A549 (cell line): Measurements from ENCODE around the gene KCNN4. TPM values are rescaled to one million over a fixed set of nuclear protein-coding genes. Genes with fewer than 3 reads are reported as not detected.

Source experiments
- ATAC-seq, 2 experiments: fragments of 200-7000 bp in 1 of 2; fragments of >200 bp in 1 of 2; cut with Nextera tagmentation in 1 of 2; cut with Tn5 transposase in 1 of 2; 3 replicates each; pipeline versions ENCODE4 v1.8.0 to v1.9.1; 2018 to 2020; ENCODE audit warnings: mild to moderate bottlenecking in 1 of 2, moderate library complexity in 1 of 2
- CTCF ChIA-PET: fragments of 300-600 bp; sonication (Branson Sonifier 250); formaldehyde crosslinking; extraction: SDS; loops from one replicate; lab custom pipeline; 2021; ENCODE audit warnings: antibody characterized with exemption, inconsistent platforms; lab: Yijun Ruan, JAX
- POLR2A ChIA-PET: fragments of 350-600 bp; formaldehyde crosslinking; extraction: SDS; loops from one replicate; lab custom pipeline; 2021; ENCODE audit warnings: antibody characterized with exemption, inconsistent platforms; lab: Yijun Ruan, JAX
- DNase-seq, 2 experiments: peaks; one replicate each; pipeline versions ENCODE4 v3.0.0 to v3.0.0-alpha.2; 2011 to 2016; ENCODE audit warnings: low read depth in 1 of 2, low spot score in 1 of 2
- FAIRE-seq: peaks from 2 replicates; lab custom pipeline; 2011; peaks lifted over from hg19 to GRCh38; lab: Jason Lieb, UNC
- H3K27ac ChIP-seq, 2 experiments: fragments of >200 bp; sonication (Bioruptor Twin); formaldehyde crosslinking; 3 replicates each; pipeline ENCODE4 v1.5.1; 2016 to 2017
- H3K4me1 ChIP-seq: fragments of >200 bp; sonication (Bioruptor Twin); formaldehyde crosslinking; 3 replicates; pipeline ENCODE4 v1.6.1; 2016
- H3K4me2 ChIP-seq: fragments of >200 bp; sonication (Bioruptor Twin); formaldehyde crosslinking; 3 replicates; pipeline ENCODE4 v1.6.1; 2016
- H3K4me3 ChIP-seq: fragments of >200 bp; sonication (Bioruptor Twin); formaldehyde crosslinking; 3 replicates; pipeline ENCODE4 v1.5.1; 2016
- H3K9me3 ChIP-seq: fragments of >200 bp; sonication (Bioruptor Twin); formaldehyde crosslinking; 3 replicates; pipeline ENCODE4 v1.6.1; 2016
- CBX8 ChIP-seq: fragments of 200-600 bp; sonication (generic); IDR thresholded peaks from 2 replicates; pipeline ENCODE4 v1.6.1; 2016
- CEBPB ChIP-seq, 2 experiments: fragments of >200 bp in 1 of 2; sonication (Bioruptor Twin) in 1 of 2; formaldehyde crosslinking in 1 of 2; IDR thresholded peaks; 2 replicates each; pipeline ENCODE4 v1.6.1; 2012 to 2016
- EHF ChIP-seq: fragments of 250-450 bp; sonication (Bioruptor Pico); IDR thresholded peaks from 2 replicates; pipeline ENCODE4 v1.5.0; 2020; ENCODE audit warnings: mild to moderate bottlenecking
- ESRRA ChIP-seq: fragments of 150-350 bp; IDR thresholded peaks from 2 replicates; pipeline ENCODE4 v1.6.1; 2014; ENCODE audit warnings: mild to moderate bottlenecking, low read length, borderline replicate concordance
- HDAC2 ChIP-seq: fragments of 200-600 bp; sonication (generic); IDR thresholded peaks from 2 replicates; pipeline ENCODE4 v1.6.1; 2016
- HEYL ChIP-seq: fragments of 250-450 bp; sonication (Bioruptor Pico); IDR thresholded peaks from 2 replicates; pipeline ENCODE4 v1.8.0; 2021; ENCODE audit warnings: mild to moderate bottlenecking, moderate library complexity
- HOXB13 ChIP-seq: fragments of 250-450 bp; sonication (Bioruptor Pico); IDR thresholded peaks from 2 replicates; pipeline ENCODE4 v1.5.0; 2020; ENCODE audit warnings: low read depth, mild to moderate bottlenecking, moderate library complexity
- HOXB5 ChIP-seq: fragments of 250-450 bp; sonication (Bioruptor Pico); IDR thresholded peaks from 2 replicates; pipeline ENCODE4 v1.5.0; 2020; ENCODE audit warnings: mild to moderate bottlenecking, moderate library complexity
- JUN ChIP-seq, 2 experiments: fragments of >200 bp; sonication (Bioruptor Twin); formaldehyde crosslinking; IDR thresholded peaks; 2 replicates in 1 of 2; 3 replicates in 1 of 2; pipeline ENCODE4 v1.6.1; 2016 to 2017
- KDM5A ChIP-seq: fragments of 200-600 bp; sonication (generic); IDR thresholded peaks from 2 replicates; pipeline ENCODE4 v1.6.1; 2016; ENCODE audit warnings: antibody characterized with exemption, mild to moderate bottlenecking
- MAFK ChIP-seq: fragments of 450-650 bp; IDR thresholded peaks from 2 replicates; pipeline ENCODE4 v1.6.1; 2014; ENCODE audit not compliant: partially characterized antibody
- MAZ ChIP-seq: fragments of 150-350 bp; IDR thresholded peaks from 2 replicates; pipeline ENCODE4 v1.6.1; 2014; ENCODE audit warnings: antibody characterized with exemption, low read depth, low read length, borderline replicate concordance
- MYC ChIP-seq: IDR thresholded peaks from 2 replicates; pipeline ENCODE4 v1.6.1; 2012; ENCODE audit warnings: mild to moderate bottlenecking, inconsistent platforms, low read length, improper control_type of control experiment, borderline replicate concordance
- NR3C1 ChIP-seq: fragments of >200 bp; sonication (Bioruptor Twin); formaldehyde crosslinking; IDR thresholded peaks from 3 replicates; pipeline ENCODE4 v1.6.1; 2017
- POLR2A ChIP-seq: IDR thresholded peaks from 2 replicates; pipeline ENCODE4 v1.6.1; 2012; ENCODE audit warnings: mild to moderate bottlenecking, low read length
- RAD21 ChIP-seq, 2 experiments: fragments of >200 bp in 1 of 2; sonication (Bioruptor Twin) in 1 of 2; formaldehyde crosslinking in 1 of 2; IDR thresholded peaks in 1 of 2; conservative IDR thresholded peaks in 1 of 2; 2 replicates in 1 of 2; 3 replicates in 1 of 2; pipeline ENCODE4 v1.6.1; 2012 to 2018; ENCODE audit warnings: inconsistent platforms in 1 of 2
- RARB ChIP-seq: fragments of 250-450 bp; sonication (Bioruptor Pico); IDR thresholded peaks from 2 replicates; pipeline ENCODE4 v1.8.0; 2021; ENCODE audit warnings: mild to moderate bottlenecking, moderate library complexity
- RCOR1 ChIP-seq: fragments of 150-350 bp; IDR thresholded peaks from 2 replicates; pipeline ENCODE4 v1.6.1; 2014; ENCODE audit warnings: antibody characterized with exemption, low read length, low read depth
- RFX5 ChIP-seq: fragments of 450-650 bp; IDR thresholded peaks from 2 replicates; pipeline ENCODE4 v1.7.1; 2014; ENCODE audit warnings: antibody characterized with exemption, mild to moderate bottlenecking, moderate library complexity
- SMC3 ChIP-seq: fragments of >200 bp; sonication (Bioruptor Twin); formaldehyde crosslinking; IDR thresholded peaks from 3 replicates; pipeline ENCODE4 v1.6.1; 2018; ENCODE audit warnings: inconsistent platforms
- TFCP2L1 ChIP-seq: fragments of 250-450 bp; sonication (Bioruptor Pico); IDR thresholded peaks from 2 replicates; pipeline ENCODE4 v1.5.0; 2021; ENCODE audit warnings: mild to moderate bottlenecking
- WGBS: methylation state at CpG from one replicate; pipeline ENCODE4 v1.1.6; 2017; ENCODE audit errors: missing lambda C conversion rate; 5-methylcytosine and 5-hydroxymethylcytosine counted together
- polyA plus RNA-seq, 4 experiments: library from polyadenylated mRNA; depleted of rRNA in 3 of 4; stranded (reverse); fragments of >200 nt; fragmentation: RNase III in 1 of 4; extraction: RNeasy Plus Mini Kit Qiagen cat#74134 plus additional on column Dnase treatment in 1 of 4; gene quantifications; 2 replicates in 3 of 4; 3 replicates in 1 of 4; pipeline ENCODE4 v1.2.3, GENCODE V29; 2011 to 2017
- TF ChIP-seq, protein P1 (sequence below): IDR thresholded peaks from 2 replicates; pipeline ENCODE4 v1.6.1; 2012; ENCODE audit warnings: low read depth, borderline replicate concordance
- TF ChIP-seq, protein P2 (sequence below): fragments of 250-450 bp; sonication (Bioruptor Pico); IDR thresholded peaks from 2 replicates; pipeline ENCODE4 v1.5.0; 2020; ENCODE audit warnings: low read depth, mild to moderate bottlenecking, moderate library complexity
- TF ChIP-seq, protein P3 (sequence below): fragments of >200 bp; sonication (Bioruptor Twin); formaldehyde crosslinking; IDR thresholded peaks from 3 replicates; pipeline ENCODE4 v1.5.1; 2016
- TF ChIP-seq, protein P4 (sequence below): IDR thresholded peaks from 2 replicates; pipeline ENCODE4 v1.6.1; 2012
- TF ChIP-seq, protein P5 (sequence below): fragments of >200 bp; sonication (Bioruptor Twin); formaldehyde crosslinking; IDR thresholded peaks from 3 replicates; pipeline ENCODE4 v1.6.1; 2016
- TF ChIP-seq, protein P6 (sequence below): fragments of 250-450 bp; sonication (Bioruptor Pico); IDR thresholded peaks from 2 replicates; pipeline ENCODE4 v1.5.0; 2021; ENCODE audit warnings: mild to moderate bottlenecking, moderate library complexity, borderline replicate concordance

Gene KCNN4
- polyA plus RNA-seq, 2 of the 4 experiments (the other 2 are of a cell fraction) = 15.7 to 21.0 TPM

DNA sequence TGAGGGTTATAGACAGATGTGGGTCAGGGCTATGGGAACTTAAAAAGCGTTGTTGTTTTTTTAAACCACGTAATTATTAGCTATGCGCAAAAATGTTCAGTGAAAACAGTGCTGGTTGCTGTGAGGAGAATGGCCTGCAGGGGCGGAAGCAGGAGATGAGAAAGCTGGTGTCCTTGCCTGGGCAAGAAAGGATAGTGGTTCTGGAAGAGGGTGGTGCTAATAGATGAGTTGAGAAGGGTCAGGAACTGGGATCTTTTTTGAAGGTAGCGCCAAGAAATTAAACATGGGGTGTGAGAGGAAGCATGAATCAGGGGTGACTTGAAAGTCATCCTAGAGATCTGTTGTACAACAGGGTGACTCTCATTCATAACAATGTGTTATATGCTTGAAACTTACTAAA lies 21.3 kb downstream of the KCNN4 start:
- Histone ChIP-seq H3K27ac (peak overlapping the region; percentile 64 to 86), H3K4me2 (peak overlapping the region; percentile 59), H3K9me3 (no peaks in the 10 kb centered on the region), H3K4me3 (no peak overlapping the region), H3K4me1 (peaks cover 57% of the 10 kb centered on the region)
- DNase-seq (peak; percentile 82 to 84), FAIRE-seq (no peak), ATAC-seq (peak; percentile 57 to 65; a peak in 4 of 6 replicates)
- POLR2A ChIA-PET = no interaction called here
- no peak for TF ChIP-seq HEYL (CRISPR knock-in tag)
- TF ChIP-seq EHF (CRISPR knock-in tag) = no peak
- no peak for TF ChIP-seq NR3C1
- TF ChIP-seq RAD21 (conservative IDR thresholded peaks at IDR 0.05 in 1 of 2, IDR thresholded peaks at IDR 0.05 in 1 of 2) = peak; percentile 25 to 36; a peak in 2 of 5 replicates
- TF ChIP-seq, protein P1, sequence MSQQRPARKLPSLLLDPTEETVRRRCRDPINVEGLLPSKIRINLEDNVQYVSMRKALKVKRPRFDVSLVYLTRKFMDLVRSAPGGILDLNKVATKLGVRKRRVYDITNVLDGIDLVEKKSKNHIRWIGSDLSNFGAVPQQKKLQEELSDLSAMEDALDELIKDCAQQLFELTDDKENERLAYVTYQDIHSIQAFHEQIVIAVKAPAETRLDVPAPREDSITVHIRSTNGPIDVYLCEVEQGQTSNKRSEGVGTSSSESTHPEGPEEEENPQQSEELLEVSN = no peak
- TF ChIP-seq HOXB5 (CRISPR knock-in tag) = no peak
- no peak for TF ChIP-seq JUN (IDR thresholded peaks at IDR 0.05)
- no peak for TF ChIP-seq POLR2A
- TF ChIP-seq MAFK = no peak
- TF ChIP-seq, protein P2, sequence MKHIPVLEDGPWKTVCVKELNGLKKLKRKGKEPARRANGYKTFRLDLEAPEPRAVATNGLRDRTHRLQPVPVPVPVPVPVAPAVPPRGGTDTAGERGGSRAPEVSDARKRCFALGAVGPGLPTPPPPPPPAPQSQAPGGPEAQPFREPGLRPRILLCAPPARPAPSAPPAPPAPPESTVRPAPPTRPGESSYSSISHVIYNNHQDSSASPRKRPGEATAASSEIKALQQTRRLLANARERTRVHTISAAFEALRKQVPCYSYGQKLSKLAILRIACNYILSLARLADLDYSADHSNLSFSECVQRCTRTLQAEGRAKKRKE (CRISPR knock-in tag) = no peak
- no peak for TF ChIP-seq RCOR1
- TF ChIP-seq SMC3 = no peak; the same call in 2 of the 3 replicates
- TF ChIP-seq CEBPB (IDR thresholded peaks at IDR 0.05) = no peak
- TF ChIP-seq KDM5A = no peak
- TF ChIP-seq RFX5 = peak; percentile 29; the same call in 1 of the 2 replicates
- TF ChIP-seq HDAC2 = no peak
- TF ChIP-seq MAZ = no peak
- TF ChIP-seq, protein P3, sequence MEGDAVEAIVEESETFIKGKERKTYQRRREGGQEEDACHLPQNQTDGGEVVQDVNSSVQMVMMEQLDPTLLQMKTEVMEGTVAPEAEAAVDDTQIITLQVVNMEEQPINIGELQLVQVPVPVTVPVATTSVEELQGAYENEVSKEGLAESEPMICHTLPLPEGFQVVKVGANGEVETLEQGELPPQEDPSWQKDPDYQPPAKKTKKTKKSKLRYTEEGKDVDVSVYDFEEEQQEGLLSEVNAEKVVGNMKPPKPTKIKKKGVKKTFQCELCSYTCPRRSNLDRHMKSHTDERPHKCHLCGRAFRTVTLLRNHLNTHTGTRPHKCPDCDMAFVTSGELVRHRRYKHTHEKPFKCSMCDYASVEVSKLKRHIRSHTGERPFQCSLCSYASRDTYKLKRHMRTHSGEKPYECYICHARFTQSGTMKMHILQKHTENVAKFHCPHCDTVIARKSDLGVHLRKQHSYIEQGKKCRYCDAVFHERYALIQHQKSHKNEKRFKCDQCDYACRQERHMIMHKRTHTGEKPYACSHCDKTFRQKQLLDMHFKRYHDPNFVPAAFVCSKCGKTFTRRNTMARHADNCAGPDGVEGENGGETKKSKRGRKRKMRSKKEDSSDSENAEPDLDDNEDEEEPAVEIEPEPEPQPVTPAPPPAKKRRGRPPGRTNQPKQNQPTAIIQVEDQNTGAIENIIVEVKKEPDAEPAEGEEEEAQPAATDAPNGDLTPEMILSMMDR = peak; percentile 36; the same call in 1 of the 3 replicates
- no peak for TF ChIP-seq CBX8
- CTCF ChIA-PET = interaction anchor here (0.6 to 22.3 kb wide), 8 partner anchors 9 to 134 kb away, joined by 3 to 565 read pairs (median 4); partner anchors contain the start of genes KCNN4 and PLAUR
- 7% methylated on average over 5 of the region's 5 CpGs for WGBS

DNA sequence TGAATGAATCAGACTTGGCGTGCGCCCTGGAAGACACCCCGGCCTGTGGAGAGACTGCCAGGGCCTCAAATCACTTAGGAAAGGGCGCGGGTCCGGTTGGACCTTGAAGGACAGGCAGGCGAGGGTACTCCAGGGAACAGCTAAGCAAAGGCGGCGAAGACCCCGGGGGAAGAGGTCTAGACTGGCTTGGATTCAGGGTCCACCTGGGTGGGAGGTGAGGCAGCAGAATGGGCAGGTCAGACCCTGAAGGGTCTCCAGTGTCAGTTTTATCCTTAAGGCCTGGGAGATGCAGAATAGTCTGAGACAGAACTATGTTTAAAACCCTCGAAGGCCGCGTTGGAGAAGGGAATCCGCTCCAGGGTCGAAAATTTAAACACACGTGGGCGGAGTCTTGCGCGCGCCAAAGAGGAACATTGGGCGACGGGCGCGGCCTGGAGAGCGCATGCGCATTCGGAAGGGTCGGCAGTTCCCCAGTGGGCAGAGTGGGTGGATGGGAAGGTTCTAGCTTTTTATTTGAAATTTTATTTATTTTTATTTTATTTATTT lies 25.4 kb downstream of the KCNN4 start:
- Histone ChIP-seq H3K4me2 (peak overlapping the region; percentile 93), H3K9me3 (no peaks in the 10 kb centered on the region), H3K4me1 (peaks cover 65% of the 10 kb centered on the region), H3K4me3 (peak overlapping the region; percentile 75), H3K27ac (peak overlapping the region; percentile 94 to 99)
- FAIRE-seq (no peak), DNase-seq (peak; percentile 88 to 91), ATAC-seq (peak; percentile 44 to 62; a peak in 5 of 6 replicates)
- CTCF ChIA-PET = interaction anchor here (1.7 to 22.3 kb wide), 4 partner anchors 13 to 86 kb away, joined by 9 to 565 read pairs (median 218); partner anchors contain the start of genes KCNN4 and PLAUR
- under 1% methylated on average over 28 of the region's 28 CpGs for WGBS
- POLR2A ChIA-PET = interaction anchor here (0.6 to 5.8 kb wide), 16 partner anchors 8 to 316 kb away, joined by 3 to 75 read pairs (median 5); partner anchors contain the start of genes KCNN4, PLAUR, ZNF45 and ZNF575
- TF ChIP-seq HEYL (CRISPR knock-in tag) (no peak), RARB (CRISPR knock-in tag) (peak; percentile 87), POLR2A (peak; percentile 31; the same call in 1 of the 2 replicates), EHF (CRISPR knock-in tag) (peak; percentile 86; the same call in 1 of the 2 replicates), TFCP2L1 (peak; percentile 68), SMC3 (no peak), MYC (peak; percentile 61), ESRRA (0 out of 2 replicates have a peak, but pooled peaks have one; percentile 33), HOXB13 (peak; percentile 87; the same call in 1 of the 2 replicates), RCOR1 (0 out of 2 replicates have a peak, but pooled peaks have one; percentile 16)
- TF ChIP-seq, protein P4, sequence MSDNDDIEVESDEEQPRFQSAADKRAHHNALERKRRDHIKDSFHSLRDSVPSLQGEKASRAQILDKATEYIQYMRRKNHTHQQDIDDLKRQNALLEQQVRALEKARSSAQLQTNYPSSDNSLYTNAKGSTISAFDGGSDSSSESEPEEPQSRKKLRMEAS = peak; percentile 91
- TF ChIP-seq, protein P5, sequence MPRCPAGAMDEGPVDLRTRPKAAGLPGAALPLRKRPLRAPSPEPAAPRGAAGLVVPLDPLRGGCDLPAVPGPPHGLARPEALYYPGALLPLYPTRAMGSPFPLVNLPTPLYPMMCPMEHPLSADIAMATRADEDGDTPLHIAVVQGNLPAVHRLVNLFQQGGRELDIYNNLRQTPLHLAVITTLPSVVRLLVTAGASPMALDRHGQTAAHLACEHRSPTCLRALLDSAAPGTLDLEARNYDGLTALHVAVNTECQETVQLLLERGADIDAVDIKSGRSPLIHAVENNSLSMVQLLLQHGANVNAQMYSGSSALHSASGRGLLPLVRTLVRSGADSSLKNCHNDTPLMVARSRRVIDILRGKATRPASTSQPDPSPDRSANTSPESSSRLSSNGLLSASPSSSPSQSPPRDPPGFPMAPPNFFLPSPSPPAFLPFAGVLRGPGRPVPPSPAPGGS = 0 out of 3 replicates have a peak, but pooled peaks have one; percentile 16
- TF ChIP-seq, protein P3 = no peak
- TF ChIP-seq, protein P6, sequence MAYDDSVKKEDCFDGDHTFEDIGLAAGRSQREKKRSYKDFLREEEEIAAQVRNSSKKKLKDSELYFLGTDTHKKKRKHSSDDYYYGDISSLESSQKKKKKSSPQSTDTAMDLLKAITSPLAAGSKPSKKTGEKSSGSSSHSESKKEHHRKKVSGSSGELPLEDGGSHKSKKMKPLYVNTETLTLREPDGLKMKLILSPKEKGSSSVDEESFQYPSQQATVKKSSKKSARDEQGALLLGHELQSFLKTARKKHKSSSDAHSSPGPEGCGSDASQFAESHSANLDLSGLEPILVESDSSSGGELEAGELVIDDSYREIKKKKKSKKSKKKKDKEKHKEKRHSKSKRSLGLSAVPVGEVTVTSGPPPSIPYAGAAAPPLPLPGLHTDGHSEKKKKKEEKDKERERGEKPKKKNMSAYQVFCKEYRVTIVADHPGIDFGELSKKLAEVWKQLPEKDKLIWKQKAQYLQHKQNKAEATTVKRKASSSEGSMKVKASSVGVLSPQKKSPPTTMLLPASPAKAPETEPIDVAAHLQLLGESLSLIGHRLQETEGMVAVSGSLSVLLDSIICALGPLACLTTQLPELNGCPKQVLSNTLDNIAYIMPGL (CRISPR knock-in tag) = peak; percentile 64; the same call in 1 of the 2 replicates
